Hepatocyte (in vitro differentiated cells): ENCODE measurements around the gene OXLD1. TPM values are rescaled to one million over a fixed set of nuclear protein-coding genes. Genes with fewer than 3 reads are reported as not detected.

Source experiments
- DNase-seq: peaks from one replicate; pipeline ENCODE4 v3.0.0-alpha.2; 2016; ENCODE audit warnings: low spot score
- H2AFZ ChIP-seq: fragments of 200-600 bp; sonication (generic); 2 replicates; pipeline ENCODE4 v1.6.0; 2016; ENCODE audit warnings: antibody characterized with exemption, mild to moderate bottlenecking
- H3K27ac ChIP-seq: fragments of 200-600 bp; sonication (generic); 2 replicates; pipeline ENCODE4 v1.5.1; 2016; ENCODE audit warnings: mild to moderate bottlenecking
- H3K27me3 ChIP-seq: fragments of 200-600 bp; sonication (generic); 2 replicates; pipeline ENCODE4 v1.6.1; 2016
- H3K36me3 ChIP-seq: fragments of 200-600 bp; sonication (generic); replicated peaks from 2 replicates; pipeline ENCODE4 v1.5.1; 2016; ENCODE audit warnings: low read depth; ENCODE audit not compliant: insufficient read depth
- H3K4me1 ChIP-seq: fragments of 200-600 bp; sonication (generic); 2 replicates; pipeline ENCODE4 v1.5.1; 2016; ENCODE audit warnings: mild to moderate bottlenecking, moderate library complexity; ENCODE audit not compliant: insufficient read depth
- H3K4me2 ChIP-seq: fragments of 200-600 bp; sonication (generic); 2 replicates; pipeline ENCODE4 v1.6.0; 2016
- H3K4me3 ChIP-seq: fragments of 200-600 bp; sonication (generic); 2 replicates; pipeline ENCODE4 v1.5.1; 2016; ENCODE audit warnings: mild to moderate bottlenecking
- H3K79me2 ChIP-seq: fragments of 200-600 bp; sonication (generic); 2 replicates; pipeline ENCODE4 v1.6.0; 2017; ENCODE audit warnings: mild to moderate bottlenecking
- H3K9me2 ChIP-seq: fragments of 200-600 bp; sonication (generic); replicated peaks from 2 replicates; pipeline ENCODE4 v1.6.0; 2017; ENCODE audit warnings: mild to moderate bottlenecking; ENCODE audit not compliant: insufficient read depth
- H3K9me3 ChIP-seq: fragments of 200-600 bp; sonication (generic); 2 replicates; pipeline ENCODE4 v1.5.1; 2016; ENCODE audit warnings: low read depth, mild to moderate bottlenecking
- H4K20me1 ChIP-seq: fragments of 200-600 bp; sonication (generic); 2 replicates; pipeline ENCODE4 v1.6.0; 2016; ENCODE audit warnings: mild to moderate bottlenecking; ENCODE audit not compliant: insufficient read depth, poor library complexity, severe bottlenecking
- CTCF ChIP-seq: fragments of 200-600 bp; sonication (generic); IDR thresholded peaks from 2 replicates; pipeline ENCODE4 v1.5.1; 2016; ENCODE audit warnings: antibody characterized with exemption, mild to moderate bottlenecking; ENCODE audit not compliant: poor library complexity
- EZH2 ChIP-seq: fragments of 200-600 bp; sonication (generic); IDR thresholded peaks from 2 replicates; pipeline ENCODE4 v1.6.1; 2016; ENCODE audit warnings: antibody characterized with exemption, mild to moderate bottlenecking, borderline replicate concordance
- EZH2phosphoT487 ChIP-seq: fragments of 200-600 bp; sonication (generic); IDR thresholded peaks from one replicate; pipeline ENCODE4 v1.6.1; 2018; ENCODE audit warnings: antibody characterized with exemption, mild to moderate bottlenecking, low read depth, moderate library complexity; ENCODE audit not compliant: unreplicated experiment, severe bottlenecking
- WGBS: methylation state at CpG from one replicate; pipeline ENCODE4 v1.1.6; 2016; ENCODE audit warnings: low lambda C conversion rate; ENCODE audit errors: missing lambda C conversion rate; 5-methylcytosine and 5-hydroxymethylcytosine counted together
- polyA plus RNA-seq: library from polyadenylated mRNA; unstranded; fragments of >200 nt; fragmentation: Nextera tagmentation; extraction: Ambion mirVana; gene quantifications from 2 replicates; pipeline ENCODE4 v1.2.1, GENCODE V29; 2016
- total RNA-seq: library from RNA; depleted of rRNA; stranded (reverse); fragments of >200 nt; gene quantifications from 2 replicates; pipeline ENCODE4 v1.2.3, GENCODE V29; 2014

Gene OXLD1
- total and polyA plus RNA-seq, 2 experiments from 2014 or later: 37.8 to 39.8 TPM

GRCh38 chr17:81644496-81644895 is 21.9 kb downstream of the OXLD1 start:
- Histone ChIP-seq H3K9me2 (no peaks in the 10 kb centered on the region), H3K79me2 (no peaks in the 10 kb centered on the region), H3K4me3 (no peak overlapping the region), H3K9me3 (no peaks in the 10 kb centered on the region), H4K20me1 (no peaks in the 10 kb centered on the region), H3K27me3 (peaks cover 6% of the 10 kb centered on the region), H3K36me3 (no peaks in the 10 kb centered on the region), H2AFZ (no peak overlapping the region), H3K4me2 (no peak overlapping the region), H3K27ac (no peak overlapping the region), H3K4me1 (no peaks in the 10 kb centered on the region)
- no peak for DNase-seq
- WGBS: 94% methylated on average over 15 of the region's 15 CpGs
- no peak for TF ChIP-seq EZH2
- TF ChIP-seq CTCF: no peak
- TF ChIP-seq EZH2phosphoT487: no peak

DNA sequence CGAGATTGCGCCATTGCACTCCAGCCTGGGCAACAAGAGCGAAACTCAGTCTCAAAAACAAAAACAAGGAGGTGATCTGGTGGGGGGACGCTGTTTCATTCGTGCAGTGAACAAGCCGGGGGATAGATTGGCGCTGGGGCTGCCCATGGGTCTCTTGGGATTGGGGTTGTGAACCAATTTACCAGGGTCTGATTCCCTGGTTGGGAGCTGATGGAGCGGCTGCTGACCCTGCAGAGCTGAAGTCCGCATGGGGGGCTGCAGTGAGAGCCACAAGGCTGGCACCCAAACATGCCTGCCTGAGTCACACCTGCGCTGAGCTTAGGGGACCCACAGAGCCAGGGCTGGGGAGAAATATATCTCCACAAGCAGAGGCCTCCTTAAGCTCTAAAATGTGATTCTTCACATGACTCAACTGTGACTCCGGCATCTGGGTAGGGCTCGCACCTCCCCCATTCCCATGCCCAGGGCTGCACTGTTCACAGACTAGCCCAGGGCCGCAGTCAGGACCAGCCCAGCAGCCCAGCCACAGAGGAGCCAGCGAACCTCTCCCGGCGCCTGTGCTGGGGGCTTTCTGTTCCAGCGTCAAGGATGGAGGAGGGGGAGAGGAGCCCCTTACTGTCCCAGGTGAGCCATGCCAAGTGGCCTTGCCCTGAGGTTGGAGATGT is 24.4 kb downstream of the OXLD1 start:
- Histone ChIP-seq H3K27me3 (no peaks in the 10 kb centered on the region), H3K36me3 (no peaks in the 10 kb centered on the region), H3K9me2 (no peaks in the 10 kb centered on the region), H2AFZ (no peak overlapping the region), H4K20me1 (no peaks in the 10 kb centered on the region), H3K4me2 (no peak overlapping the region), H3K79me2 (no peaks in the 10 kb centered on the region), H3K9me3 (no peaks in the 10 kb centered on the region), H3K4me1 (peaks cover 3% of the 10 kb centered on the region), H3K27ac (no peak overlapping the region), H3K4me3 (no peak overlapping the region)
- WGBS: 80% methylated on average over 17 of the region's 17 CpGs
- peak; percentile 39 for DNase-seq
- TF ChIP-seq CTCF: no peak
- no peak for TF ChIP-seq EZH2phosphoT487
- no peak for TF ChIP-seq EZH2

GRCh38 chr17:81640011-81640410 is 26.4 kb downstream of the OXLD1 start:
- Histone ChIP-seq H3K4me1 (peaks cover 12% of the 10 kb centered on the region), H4K20me1 (peaks cover 11% of the 10 kb centered on the region), H3K4me3 (no peak overlapping the region), H3K9me3 (no peaks in the 10 kb centered on the region), H2AFZ (no peak overlapping the region), H3K27me3 (no peaks in the 10 kb centered on the region), H3K36me3 (no peaks in the 10 kb centered on the region), H3K4me2 (no peak overlapping the region), H3K79me2 (peaks cover 16% of the 10 kb centered on the region), H3K27ac (no peak overlapping the region), H3K9me2 (no peaks in the 10 kb centered on the region)
- 91% methylated on average over 9 of the region's 9 CpGs for WGBS
- DNase-seq: no peak
- TF ChIP-seq EZH2 (no peak), EZH2phosphoT487 (no peak), CTCF (no peak)

GRCh38 chr17:81638683-81639082 is 27.7 kb downstream of the OXLD1 start:
- Histone ChIP-seq H4K20me1 (peaks cover 21% of the 10 kb centered on the region), H3K36me3 (no peaks in the 10 kb centered on the region), H3K4me3 (no peak overlapping the region), H3K79me2 (peaks cover 29% of the 10 kb centered on the region), H3K4me2 (no peak overlapping the region), H3K27me3 (no peaks in the 10 kb centered on the region), H3K4me1 (peaks cover 22% of the 10 kb centered on the region), H3K9me3 (no peaks in the 10 kb centered on the region), H3K27ac (no peak overlapping the region), H2AFZ (no peak overlapping the region), H3K9me2 (no peaks in the 10 kb centered on the region)
- DNase-seq: no peak
- TF ChIP-seq CTCF (no peak), EZH2 (no peak), EZH2phosphoT487 (no peak)
- WGBS: 86% methylated on average over 4 of the region's 4 CpGs
